Uterus (tissue), 4 donors: ENCODE measurements around the gene RTP5. TPM values are rescaled to one million over a fixed set of nuclear protein-coding genes. Genes with fewer than 3 reads are reported as not detected.
"Not testable (repeated sequence)": the region's sequence is repeated elsewhere in the genome, so short reads cannot be mapped to it uniquely, and the experiment has no call there.

Experiments
- DNase-seq, 2 donors: peaks; one replicate each; pipeline ENCODE4 v3.0.0-alpha.2; 2019 to 2020
- H3K27ac ChIP-seq, 2 donors: fragments of 200-600 bp; sonication (generic); 1 replicate in 1 of 2; 2 replicates in 1 of 2; pipeline ENCODE4 v1.5.1; 2016 to 2018
- H3K27me3 ChIP-seq, 2 donors: fragments of 200-600 bp; sonication (generic); one replicate each; pipeline ENCODE4 v1.5.1; 2018 to 2019; ENCODE audit warnings: control low read depth in 1 of 2
- H3K36me3 ChIP-seq, 2 donors: fragments of 200-600 bp; sonication (generic); one replicate each; pipeline ENCODE4 v1.5.1; 2019; ENCODE audit warnings: control low read depth in 1 of 2
- H3K4me1 ChIP-seq, 2 donors: fragments of 200-600 bp; sonication (generic); one replicate each; pipeline ENCODE4 v1.5.1; 2018 to 2019; ENCODE audit warnings: control low read depth in 1 of 2
- H3K4me3 ChIP-seq, 2 donors: fragments of 200-600 bp; sonication (generic); 1 replicate in 1 of 2; 2 replicates in 1 of 2; pipeline ENCODE4 v1.5.1; 2018 to 2019; ENCODE audit warnings: mild to moderate bottlenecking in 1 of 2
- H3K9me3 ChIP-seq, 2 donors: fragments of 200-600 bp; sonication (generic); one replicate each; pipeline ENCODE4 v1.5.1; 2019; ENCODE audit warnings: control low read depth in 1 of 2
- CTCF ChIP-seq, 4 experiments: fragments of 200-600 bp in 2 of 4; fragments of 450-650 bp in 2 of 4; sonication (generic) in 2 of 4; IDR thresholded peaks; one replicate each; pipeline ENCODE4 v1.5.1; 2016 to 2019; ENCODE audit warnings: antibody characterized with exemption in 4 of 4, mild to moderate bottlenecking in 2 of 4, moderate library complexity in 1 of 4
- POLR2A ChIP-seq, 2 donors: fragments of 450-650 bp; IDR thresholded peaks; one replicate each; pipeline ENCODE4 v1.6.1; 2016; ENCODE audit warnings: antibody characterized with exemption in 2 of 2, mild to moderate bottlenecking in 1 of 2, moderate library complexity in 1 of 2
- intact Hi-C: fragments of 100-400 bp; cut with DNase I; formaldehyde crosslinking; loops from one replicate; pipeline ENCODE4 v1.15.1; 2023; ENCODE audit warnings: low total_unique reads
- total RNA-seq, 4 donors: library from RNA; depleted of rRNA in 3 of 4; stranded (reverse); fragments of >200 nt in 3 of 4; gene quantifications; one replicate each; pipeline versions ENCODE4 v1.1.0 to v1.2.4, GENCODE V29; 2014 to 2023
- donor health status: DM: yes; HTN: yes; CAD: no.

Gene RTP5
- total RNA-seq, 4 donors from 2014 or later, result 0.15 TPM; not detected in 3

- no peak overlapping the region for H3K27ac ChIP-seq
- H3K36me3 ChIP-seq, result no peaks in the 10 kb centered on the region
- no peaks in the 10 kb centered on the region for H3K27me3 ChIP-seq
- H3K9me3 ChIP-seq, result no peaks in the 10 kb centered on the region
- intact Hi-C loops, result no loop called here
- no peak for DNase-seq
- no peaks in the 10 kb centered on the region for H3K4me1 ChIP-seq
- no peak for TF ChIP-seq POLR2A (IDR thresholded peaks at IDR 0.05)
- TF ChIP-seq CTCF (IDR thresholded peaks at IDR 0.05), result no peak
- no peak overlapping the region for H3K4me3 ChIP-seq
Measured at GRCh38 chr2:241905716-241906377, 36.3 kb downstream of the RTP5 start.

GRCh38 chr2:241906378-241906770 is 36.8 kb downstream of the RTP5 start:
- H3K27me3 ChIP-seq, H3K4me1 ChIP-seq, intact Hi-C loops, H3K9me3 ChIP-seq, DNase-seq, H3K4me3 ChIP-seq, H3K36me3 ChIP-seq, H3K27ac ChIP-seq: not testable (repeated sequence)

GRCh38 chr2:241906826-241907570 is 37.5 kb downstream of the RTP5 start:
- no peak for DNase-seq
- no peaks in the 10 kb centered on the region for H3K9me3 ChIP-seq
- H3K4me1 ChIP-seq, result no peaks in the 10 kb centered on the region
- H3K4me3 ChIP-seq, result no peak overlapping the region
- no peaks in the 10 kb centered on the region for H3K36me3 ChIP-seq
- H3K27me3 ChIP-seq, result no peaks in the 10 kb centered on the region
- intact Hi-C loops, result no loop called here
- TF ChIP-seq POLR2A (IDR thresholded peaks at IDR 0.05) (no peak), CTCF (IDR thresholded peaks at IDR 0.05) (no peak)
- H3K27ac ChIP-seq, result no peak overlapping the region

- H3K27me3 ChIP-seq, H3K9me3 ChIP-seq, H3K4me1 ChIP-seq, intact Hi-C loops, H3K36me3 ChIP-seq, H3K4me3 ChIP-seq, H3K27ac ChIP-seq, DNase-seq: not testable (repeated sequence)
Measured at GRCh38 chr2:241907831-241908230, 38.3 kb downstream of the RTP5 start.

GRCh38 chr2:241908686-241909420 is 39.3 kb downstream of the RTP5 start:
- no peak for TF ChIP-seq POLR2A (IDR thresholded peaks at IDR 0.05)
- no peak for TF ChIP-seq CTCF (IDR thresholded peaks at IDR 0.05)
- Histone ChIP-seq H3K27me3 (no peaks in the 10 kb centered on the region), H3K27ac (no peak overlapping the region), H3K4me1 (no peaks in the 10 kb centered on the region), H3K36me3 (no peaks in the 10 kb centered on the region), H3K9me3 (no peaks in the 10 kb centered on the region), H3K4me3 (no peak overlapping the region)
- no peak for DNase-seq
- intact Hi-C loops, result no loop called here

- intact Hi-C loops, result no loop called here
- Histone ChIP-seq H3K4me1 (no peaks in the 10 kb centered on the region), H3K27me3 (no peaks in the 10 kb centered on the region), H3K27ac (no peak overlapping the region), H3K9me3 (no peaks in the 10 kb centered on the region), H3K4me3 (no peak overlapping the region), H3K36me3 (no peaks in the 10 kb centered on the region)
- peak in 1 of 2 donors; percentile 9 for DNase-seq
- TF ChIP-seq CTCF (IDR thresholded peaks at IDR 0.05) (no peak), POLR2A (IDR thresholded peaks at IDR 0.05) (no peak)
Measured at GRCh38 chr2:241909769-241910168, 40.2 kb downstream of the RTP5 start.
